HL-60 (cell line): ENCODE results near the gene C1orf167.

Experiments used
- DNase-seq, 2 experiments: peaks; one replicate each; pipeline ENCODE4 v3.0.0-alpha.2; 2010 to 2020; ENCODE audit warnings: low read depth in 1 of 2, low spot score in 1 of 2
- H3K27ac ChIP-seq: fragments of 250-450 bp; sonication (Bioruptor Pico); replicated peaks from 2 replicates; pipeline ENCODE4 v1.5.1; 2020; ENCODE audit warnings: mild to moderate bottlenecking, moderate library complexity
- H3K27me3 ChIP-seq: fragments of 250-450 bp; sonication (Bioruptor Pico); 2 replicates; pipeline ENCODE4 v1.5.1; 2021; ENCODE audit warnings: mild to moderate bottlenecking, moderate library complexity; ENCODE audit not compliant: insufficient read depth, poor library complexity, severe bottlenecking
- H3K4me3 ChIP-seq: replicated peaks from 2 replicates; pipeline ENCODE4 v1.5.1; 2011; ENCODE audit warnings: mild to moderate bottlenecking, control low read depth, low read length; ENCODE audit not compliant: insufficient read depth
- GABPA ChIP-seq: IDR thresholded peaks from 2 replicates; pipeline ENCODE4 v1.6.1; 2012; ENCODE audit warnings: low read depth
- POLR2AphosphoS5 ChIP-seq: IDR thresholded peaks from 2 replicates; pipeline ENCODE4 v1.6.1; 2012; ENCODE audit warnings: low read depth
- SPI1 ChIP-seq: IDR thresholded peaks from 2 replicates; pipeline ENCODE4 v1.6.1; 2012; ENCODE audit warnings: low read depth, mild to moderate bottlenecking, borderline replicate concordance
- TF ChIP-seq, protein P1 (sequence below): IDR thresholded peaks from 2 replicates; pipeline ENCODE4 v1.6.1; 2012; ENCODE audit warnings: low read depth; ENCODE audit not compliant: insufficient replicate concordance
- TF ChIP-seq, protein P2 (sequence below): IDR thresholded peaks from one replicate; pipeline ENCODE4 v1.5.1; 2011; ENCODE audit warnings: low read length, control low read depth, inconsistent platforms; ENCODE audit not compliant: insufficient read depth

The C1orf167 gene

DNA sequence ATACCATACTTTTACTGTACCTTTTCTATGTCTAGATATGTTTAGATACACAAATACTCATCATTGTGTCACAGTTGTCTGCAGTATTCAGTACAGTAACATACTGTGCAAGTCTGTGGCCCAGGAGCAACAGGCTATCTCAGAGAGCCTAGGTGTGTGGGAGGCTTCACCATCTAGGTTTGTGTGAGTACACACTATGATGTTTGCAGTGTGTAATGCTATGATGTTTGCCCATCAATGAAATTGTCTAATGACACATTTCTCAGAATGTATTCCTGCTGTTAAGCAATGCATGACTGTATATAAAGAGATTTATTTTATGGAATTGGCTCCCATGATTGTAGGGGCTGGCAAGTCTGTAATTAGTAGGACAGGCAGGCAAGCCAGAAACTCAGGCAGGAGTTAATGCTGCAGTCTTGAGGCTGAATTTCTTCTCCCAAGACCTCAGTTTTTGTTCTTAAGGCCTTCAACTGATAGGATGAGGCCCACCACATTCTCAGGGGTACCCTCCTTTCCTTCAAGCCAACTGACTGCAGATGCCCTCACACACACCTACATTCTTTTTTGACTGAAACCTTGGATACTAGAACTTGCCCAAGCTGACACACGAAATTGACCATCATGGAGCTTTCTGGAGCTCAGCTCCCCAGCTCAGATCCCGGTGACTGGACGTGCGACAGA lies 33.7 kb upstream of the C1orf167 start:
- no peaks in the 10 kb centered on the region for H3K27me3 ChIP-seq
- no peak overlapping the region for H3K4me3 ChIP-seq
- TF ChIP-seq, protein P1, sequence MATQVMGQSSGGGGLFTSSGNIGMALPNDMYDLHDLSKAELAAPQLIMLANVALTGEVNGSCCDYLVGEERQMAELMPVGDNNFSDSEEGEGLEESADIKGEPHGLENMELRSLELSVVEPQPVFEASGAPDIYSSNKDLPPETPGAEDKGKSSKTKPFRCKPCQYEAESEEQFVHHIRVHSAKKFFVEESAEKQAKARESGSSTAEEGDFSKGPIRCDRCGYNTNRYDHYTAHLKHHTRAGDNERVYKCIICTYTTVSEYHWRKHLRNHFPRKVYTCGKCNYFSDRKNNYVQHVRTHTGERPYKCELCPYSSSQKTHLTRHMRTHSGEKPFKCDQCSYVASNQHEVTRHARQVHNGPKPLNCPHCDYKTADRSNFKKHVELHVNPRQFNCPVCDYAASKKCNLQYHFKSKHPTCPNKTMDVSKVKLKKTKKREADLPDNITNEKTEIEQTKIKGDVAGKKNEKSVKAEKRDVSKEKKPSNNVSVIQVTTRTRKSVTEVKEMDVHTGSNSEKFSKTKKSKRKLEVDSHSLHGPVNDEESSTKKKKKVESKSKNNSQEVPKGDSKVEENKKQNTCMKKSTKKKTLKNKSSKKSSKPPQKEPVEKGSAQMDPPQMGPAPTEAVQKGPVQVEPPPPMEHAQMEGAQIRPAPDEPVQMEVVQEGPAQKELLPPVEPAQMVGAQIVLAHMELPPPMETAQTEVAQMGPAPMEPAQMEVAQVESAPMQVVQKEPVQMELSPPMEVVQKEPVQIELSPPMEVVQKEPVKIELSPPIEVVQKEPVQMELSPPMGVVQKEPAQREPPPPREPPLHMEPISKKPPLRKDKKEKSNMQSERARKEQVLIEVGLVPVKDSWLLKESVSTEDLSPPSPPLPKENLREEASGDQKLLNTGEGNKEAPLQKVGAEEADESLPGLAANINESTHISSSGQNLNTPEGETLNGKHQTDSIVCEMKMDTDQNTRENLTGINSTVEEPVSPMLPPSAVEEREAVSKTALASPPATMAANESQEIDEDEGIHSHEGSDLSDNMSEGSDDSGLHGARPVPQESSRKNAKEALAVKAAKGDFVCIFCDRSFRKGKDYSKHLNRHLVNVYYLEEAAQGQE = no peak
- TF ChIP-seq POLR2AphosphoS5 (no peak), SPI1 (no peak), GABPA (no peak)
- TF ChIP-seq, protein P2, sequence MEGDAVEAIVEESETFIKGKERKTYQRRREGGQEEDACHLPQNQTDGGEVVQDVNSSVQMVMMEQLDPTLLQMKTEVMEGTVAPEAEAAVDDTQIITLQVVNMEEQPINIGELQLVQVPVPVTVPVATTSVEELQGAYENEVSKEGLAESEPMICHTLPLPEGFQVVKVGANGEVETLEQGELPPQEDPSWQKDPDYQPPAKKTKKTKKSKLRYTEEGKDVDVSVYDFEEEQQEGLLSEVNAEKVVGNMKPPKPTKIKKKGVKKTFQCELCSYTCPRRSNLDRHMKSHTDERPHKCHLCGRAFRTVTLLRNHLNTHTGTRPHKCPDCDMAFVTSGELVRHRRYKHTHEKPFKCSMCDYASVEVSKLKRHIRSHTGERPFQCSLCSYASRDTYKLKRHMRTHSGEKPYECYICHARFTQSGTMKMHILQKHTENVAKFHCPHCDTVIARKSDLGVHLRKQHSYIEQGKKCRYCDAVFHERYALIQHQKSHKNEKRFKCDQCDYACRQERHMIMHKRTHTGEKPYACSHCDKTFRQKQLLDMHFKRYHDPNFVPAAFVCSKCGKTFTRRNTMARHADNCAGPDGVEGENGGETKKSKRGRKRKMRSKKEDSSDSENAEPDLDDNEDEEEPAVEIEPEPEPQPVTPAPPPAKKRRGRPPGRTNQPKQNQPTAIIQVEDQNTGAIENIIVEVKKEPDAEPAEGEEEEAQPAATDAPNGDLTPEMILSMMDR = no peak
- DNase-seq = no peak
- peak overlapping the region; percentile 84; the same call in 1 of the 2 replicates for H3K27ac ChIP-seq

DNA sequence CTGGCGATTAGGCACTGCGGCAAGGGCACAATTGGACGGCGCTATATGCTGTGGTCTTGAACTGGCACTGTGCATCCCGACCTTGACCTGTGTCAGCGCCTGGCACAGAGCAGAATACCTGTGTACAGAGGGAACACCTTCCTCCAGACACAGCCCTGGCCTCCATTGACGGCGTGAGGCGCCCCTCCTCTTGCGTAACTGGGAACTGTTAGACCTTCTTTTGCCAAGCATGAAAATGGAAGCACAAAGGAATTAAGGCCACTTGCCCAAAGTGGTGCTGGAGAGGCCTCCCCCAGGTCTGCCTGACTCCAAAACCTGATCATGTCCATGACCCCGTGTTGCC lies 32.9 kb upstream of the C1orf167 start:
- no peak overlapping the region for H3K4me3 ChIP-seq
- peak overlapping the region; percentile 84 for H3K27ac ChIP-seq
- TF ChIP-seq, protein P1 = no peak
- no peak for TF ChIP-seq SPI1
- no peaks in the 10 kb centered on the region for H3K27me3 ChIP-seq
- peak in 1 of 2 experiments; percentile 31 for DNase-seq

DNA sequence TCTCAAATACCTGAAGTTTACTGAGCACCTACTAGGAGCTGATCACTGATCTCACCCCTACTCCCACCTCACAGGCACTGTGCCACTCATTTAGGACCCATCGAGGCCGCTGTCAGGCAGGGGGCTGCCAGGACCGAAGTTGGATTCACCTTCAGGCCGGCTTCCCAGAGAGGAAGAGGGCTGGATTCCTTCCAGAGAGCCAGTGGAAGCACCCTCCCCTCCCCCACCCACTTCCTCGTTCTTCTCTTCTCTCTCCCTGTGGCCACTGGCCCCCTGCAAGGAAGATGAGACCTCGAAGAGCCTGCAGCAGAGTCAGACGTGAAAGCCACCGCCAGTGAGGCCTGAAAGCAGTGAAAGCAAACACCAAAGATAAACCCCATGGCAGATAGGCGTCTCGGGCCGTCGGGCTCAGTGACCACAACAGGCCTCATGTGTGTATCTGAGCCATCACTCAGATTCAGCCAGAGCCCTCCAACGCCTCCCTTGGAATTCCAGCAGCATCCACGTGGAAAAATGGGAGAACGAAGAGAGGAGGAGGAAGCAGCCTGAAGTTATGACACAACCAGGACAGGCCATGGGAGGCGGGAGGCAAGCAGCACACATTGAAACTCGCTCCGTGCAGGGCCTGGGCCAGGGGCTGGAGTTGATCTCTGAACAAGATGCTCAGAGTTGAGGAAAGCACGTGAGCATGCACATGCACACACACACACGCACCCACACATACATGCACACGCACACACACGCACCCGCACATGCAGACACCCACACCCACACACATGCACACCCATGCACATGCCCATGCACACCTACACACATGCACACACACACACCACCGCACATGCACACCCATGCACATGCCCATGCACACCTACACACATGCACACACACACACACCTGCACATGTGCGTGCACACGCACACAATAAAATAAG lies 32.2 kb upstream of the C1orf167 start:
- peak; percentile 65 to 82 for DNase-seq
- H3K27ac ChIP-seq = peak overlapping the region; percentile 84

More for the DNA sequence above, 32.2 kb upstream of the C1orf167 start:
- TF ChIP-seq SPI1 = no peak; the same call in 1 of the 2 replicates
- TF ChIP-seq, protein P2 = no peak
- no peak for TF ChIP-seq POLR2AphosphoS5
- no peak for TF ChIP-seq GABPA
- TF ChIP-seq, protein P1 = no peak
- H3K27me3 ChIP-seq = no peaks in the 10 kb centered on the region
- no peak overlapping the region for H3K4me3 ChIP-seq
